ENCODE data around the gene RAB3C.

The RAB3C gene

DNA sequence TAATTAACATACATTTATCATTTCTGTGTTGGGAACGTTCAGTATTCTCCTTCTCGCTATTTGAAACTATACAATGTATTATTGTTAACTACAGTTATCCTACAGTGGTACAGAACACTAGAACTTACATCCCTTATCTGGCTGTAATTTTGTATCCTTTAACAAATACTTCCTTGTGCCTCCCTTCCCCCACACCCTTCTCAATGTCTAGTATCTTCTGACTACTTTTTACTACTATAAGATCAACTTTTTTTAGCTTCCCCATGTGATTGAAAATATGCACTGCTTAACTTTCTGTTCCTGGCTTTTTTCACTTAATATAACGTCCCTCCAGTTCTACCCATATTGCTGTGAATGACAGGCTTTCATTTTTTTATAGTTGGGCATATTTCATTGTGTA, 253.5 kb downstream of the RAB3C start:
- Histone ChIP-seq H3K27me3 (no peaks in the 10 kb centered on the region), H3K27ac (no peak overlapping the region), H3K36me3 (no peaks in the 10 kb centered on the region), H3K9me3 (no peaks in the 10 kb centered on the region), H3K4me3 (ENCODE audit: low read depth in 1 of 2, low read length in 1 of 2) (no peak overlapping the region), H3K4me1 (ENCODE audit: control insufficient read depth in 1 of 2, insufficient read depth in 1 of 2, low read depth in 1 of 2, low read length in 1 of 2) (no peaks in the 10 kb centered on the region)
- TF ChIP-seq, protein P1, sequence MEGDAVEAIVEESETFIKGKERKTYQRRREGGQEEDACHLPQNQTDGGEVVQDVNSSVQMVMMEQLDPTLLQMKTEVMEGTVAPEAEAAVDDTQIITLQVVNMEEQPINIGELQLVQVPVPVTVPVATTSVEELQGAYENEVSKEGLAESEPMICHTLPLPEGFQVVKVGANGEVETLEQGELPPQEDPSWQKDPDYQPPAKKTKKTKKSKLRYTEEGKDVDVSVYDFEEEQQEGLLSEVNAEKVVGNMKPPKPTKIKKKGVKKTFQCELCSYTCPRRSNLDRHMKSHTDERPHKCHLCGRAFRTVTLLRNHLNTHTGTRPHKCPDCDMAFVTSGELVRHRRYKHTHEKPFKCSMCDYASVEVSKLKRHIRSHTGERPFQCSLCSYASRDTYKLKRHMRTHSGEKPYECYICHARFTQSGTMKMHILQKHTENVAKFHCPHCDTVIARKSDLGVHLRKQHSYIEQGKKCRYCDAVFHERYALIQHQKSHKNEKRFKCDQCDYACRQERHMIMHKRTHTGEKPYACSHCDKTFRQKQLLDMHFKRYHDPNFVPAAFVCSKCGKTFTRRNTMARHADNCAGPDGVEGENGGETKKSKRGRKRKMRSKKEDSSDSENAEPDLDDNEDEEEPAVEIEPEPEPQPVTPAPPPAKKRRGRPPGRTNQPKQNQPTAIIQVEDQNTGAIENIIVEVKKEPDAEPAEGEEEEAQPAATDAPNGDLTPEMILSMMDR (IDR thresholded peaks at IDR 0.05), result no peak

DNA sequence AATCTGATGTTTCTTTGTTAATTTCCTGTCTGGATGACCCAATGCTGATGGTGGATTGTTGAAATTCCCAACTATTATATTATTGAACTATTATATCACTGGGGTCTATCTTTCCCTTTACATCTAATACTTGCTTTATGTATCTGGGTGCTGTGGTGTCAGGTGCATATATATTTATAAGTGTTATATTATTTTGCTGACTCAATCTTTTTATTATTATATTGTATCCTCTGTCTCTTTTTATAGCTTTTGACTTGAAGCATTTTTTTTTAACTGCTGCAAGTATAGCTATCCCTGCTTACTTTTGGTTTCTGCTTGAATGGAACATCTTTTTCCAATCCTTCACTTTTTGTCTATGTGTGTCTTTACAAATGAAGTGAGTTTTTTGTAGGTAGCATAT, 255.9 kb downstream of the RAB3C start:
- no peaks in the 10 kb centered on the region for H3K9me3 ChIP-seq
- H3K4me1 ChIP-seq (ENCODE audit: control insufficient read depth in 1 of 2, insufficient read depth in 1 of 2, low read depth in 1 of 2, low read length in 1 of 2), result no peaks in the 10 kb centered on the region
- no peaks in the 10 kb centered on the region for H3K27me3 ChIP-seq
- H3K36me3 ChIP-seq, result no peaks in the 10 kb centered on the region
- H3K27ac ChIP-seq, result no peak overlapping the region
- no peak overlapping the region for H3K4me3 ChIP-seq (ENCODE audit: low read depth in 1 of 2, low read length in 1 of 2)
- TF ChIP-seq, protein P1 (IDR thresholded peaks at IDR 0.05), result no peak

DNA sequence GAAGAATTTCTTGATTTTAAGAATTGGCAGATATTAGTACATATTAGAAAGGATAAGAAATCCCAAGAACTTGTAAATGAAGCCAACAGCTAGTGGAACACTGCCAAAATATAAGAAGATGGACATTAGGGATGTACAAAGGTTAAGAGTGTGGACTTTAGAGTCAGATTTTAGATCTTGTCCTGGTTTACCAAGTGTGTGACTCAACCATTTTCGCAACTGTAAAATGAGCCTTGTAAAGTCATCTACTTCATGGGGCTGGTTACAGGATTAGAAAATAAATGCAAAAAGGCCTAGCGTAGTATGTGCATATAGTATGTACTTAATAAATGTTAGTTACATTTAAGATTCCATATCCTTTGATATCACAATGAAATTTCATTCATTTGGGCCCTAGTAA, 260.0 kb downstream of the RAB3C start:
- H3K4me3 ChIP-seq (ENCODE audit: low read depth in 1 of 2, low read length in 1 of 2), result no peak overlapping the region
- H3K27ac ChIP-seq, result no peak overlapping the region
- H3K36me3 ChIP-seq, result no peaks in the 10 kb centered on the region
- TF ChIP-seq, protein P1 (IDR thresholded peaks at IDR 0.05), result no peak
- peaks cover 10 to 12% of the 10 kb centered on the region in 2 experiments for H3K4me1 ChIP-seq (ENCODE audit: control insufficient read depth in 1 of 2, insufficient read depth in 1 of 2, low read depth in 1 of 2, low read length in 1 of 2)
- no peaks in the 10 kb centered on the region for H3K9me3 ChIP-seq
- no peaks in the 10 kb centered on the region for H3K27me3 ChIP-seq

DNA sequence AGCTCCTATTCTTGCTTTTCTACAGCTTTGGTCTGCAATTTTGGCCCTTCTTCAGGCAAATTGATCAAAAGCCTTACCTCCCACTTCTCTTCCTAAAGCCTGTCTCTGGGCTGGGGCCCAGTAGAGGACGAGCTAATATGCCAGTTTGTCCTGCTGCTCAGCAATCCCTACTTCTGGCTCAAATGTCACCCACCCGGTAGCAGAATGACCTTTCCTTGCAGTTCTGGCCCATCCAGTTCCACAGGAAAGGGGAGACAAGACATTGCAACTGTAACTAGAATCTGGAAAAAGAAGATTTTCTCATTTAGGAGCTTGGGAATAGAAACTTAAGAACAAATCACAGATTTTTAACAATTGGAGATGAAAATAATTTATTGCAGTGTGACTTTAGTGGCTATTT, 261.5 kb downstream of the RAB3C start:
- Histone ChIP-seq H3K36me3 (no peaks in the 10 kb centered on the region), H3K9me3 (no peaks in the 10 kb centered on the region), H3K4me1 (ENCODE audit: control insufficient read depth in 1 of 2, insufficient read depth in 1 of 2, low read depth in 1 of 2, low read length in 1 of 2) (peaks cover 10 to 12% of the 10 kb centered on the region in 2 experiments), H3K27me3 (no peaks in the 10 kb centered on the region), H3K4me3 (ENCODE audit: low read depth in 1 of 2, low read length in 1 of 2) (no peak overlapping the region), H3K27ac (no peak overlapping the region)
- TF ChIP-seq, protein P1 (IDR thresholded peaks at IDR 0.05), result no peak

DNA sequence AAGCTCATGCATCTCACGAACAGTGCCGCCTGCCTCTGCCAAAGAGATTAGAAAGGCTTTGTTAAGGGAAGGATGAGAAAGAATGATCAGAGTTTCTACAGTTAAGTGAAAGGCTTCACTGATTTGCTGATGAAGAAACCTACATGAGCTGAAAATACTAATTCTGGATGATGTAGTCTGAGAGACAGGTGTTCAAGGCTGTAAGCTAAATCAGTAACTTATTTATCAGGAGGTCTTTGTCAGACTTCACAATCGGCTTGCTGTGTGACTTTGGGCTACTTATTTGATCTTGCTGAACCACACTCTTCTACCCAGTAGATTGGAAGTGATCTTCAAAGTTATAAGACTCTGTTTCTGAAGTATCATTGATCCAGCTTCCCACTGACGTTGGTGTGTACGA, 264.2 kb downstream of the RAB3C start:
- Histone ChIP-seq H3K27ac (no peak overlapping the region), H3K27me3 (no peaks in the 10 kb centered on the region), H3K36me3 (no peaks in the 10 kb centered on the region), H3K4me3 (ENCODE audit: low read depth in 1 of 2, low read length in 1 of 2) (no peak overlapping the region), H3K9me3 (no peaks in the 10 kb centered on the region), H3K4me1 (ENCODE audit: control insufficient read depth in 1 of 2, insufficient read depth in 1 of 2, low read depth in 1 of 2, low read length in 1 of 2) (peaks cover 10 to 12% of the 10 kb centered on the region in 2 experiments)
- TF ChIP-seq, protein P1 (IDR thresholded peaks at IDR 0.05), result no peak

DNA sequence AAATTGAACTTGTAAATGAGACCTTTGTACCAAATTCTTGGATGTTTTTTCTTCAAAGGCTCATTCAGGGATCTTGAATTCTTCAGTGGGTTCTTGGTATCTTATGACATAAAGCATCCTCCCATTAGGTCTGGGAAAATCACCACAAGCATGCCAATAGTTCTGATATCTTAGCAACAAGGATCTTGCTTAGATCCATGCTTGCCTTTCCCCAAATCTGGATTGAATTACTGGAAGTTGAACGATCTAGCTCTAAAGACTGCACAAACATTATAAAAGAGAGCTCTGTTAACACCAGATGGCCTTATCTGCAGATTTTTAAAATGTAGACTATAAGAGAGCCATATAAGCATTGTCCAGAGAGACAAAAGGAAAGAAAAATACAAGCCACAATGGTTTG, 266.3 kb downstream of the RAB3C start:
- H3K36me3 ChIP-seq, result no peaks in the 10 kb centered on the region
- peaks cover 10 to 11% of the 10 kb centered on the region in 2 experiments for H3K4me1 ChIP-seq (ENCODE audit: control insufficient read depth in 1 of 2, insufficient read depth in 1 of 2, low read depth in 1 of 2, low read length in 1 of 2)
- H3K4me3 ChIP-seq (ENCODE audit: low read depth in 1 of 2, low read length in 1 of 2), result no peak overlapping the region
- no peak overlapping the region for H3K27ac ChIP-seq
- H3K27me3 ChIP-seq, result no peaks in the 10 kb centered on the region
- TF ChIP-seq, protein P1 (IDR thresholded peaks at IDR 0.05), result no peak
- H3K9me3 ChIP-seq, result no peaks in the 10 kb centered on the region
